ENCODE data around the gene RPL22L1. TPM values are rescaled to one million over a fixed set of nuclear protein-coding genes. Genes with fewer than 3 reads are reported as not detected.

The RPL22L1 gene
- polyA plus RNA-seq, 1 donor from 2014 or later = 86.6 TPM

DNA sequence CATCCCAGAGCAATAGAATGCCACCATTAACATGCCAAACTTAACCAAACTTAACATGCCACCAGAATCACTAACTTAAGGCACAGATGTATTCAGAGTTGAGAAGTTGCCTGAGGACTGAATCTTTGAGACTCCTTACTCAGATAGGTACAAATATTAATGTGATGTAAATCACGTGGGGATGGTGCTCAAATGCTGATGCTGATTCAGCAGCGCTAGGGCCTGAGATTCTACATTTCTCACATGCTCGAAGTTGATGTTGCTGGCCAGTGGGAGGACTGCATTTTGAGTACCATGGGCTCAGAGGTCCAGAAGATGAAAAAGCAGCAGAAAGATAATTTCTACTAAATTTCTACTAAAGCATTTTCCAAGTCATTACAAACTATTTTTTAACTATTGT is 54.1 kb downstream of the RPL22L1 start:
- no peaks in the 10 kb centered on the region for H3K9me3 ChIP-seq (ENCODE audit: low read length)
- H3F3A ChIP-seq (ENCODE audit: insufficient read depth, low read length, poor library complexity, severe bottlenecking) = no peaks in the 10 kb centered on the region
- H3K4me3 ChIP-seq (ENCODE audit: low read length) = no peak overlapping the region
- TF ChIP-seq EZH2 (IDR thresholded peaks at IDR 0.05; ENCODE audit: borderline replicate concordance, insufficient read depth, low read length, poor library complexity, severe bottlenecking) (no peak), SMC3 (conservative IDR thresholded peaks at IDR 0.05; ENCODE audit: poor library complexity) (no peak), MXI1 (conservative IDR thresholded peaks at IDR 0.05; ENCODE audit: poor library complexity, severe bottlenecking) (no peak), EP300 (conservative IDR thresholded peaks at IDR 0.05; ENCODE audit: poor library complexity, severe bottlenecking) (no peak)
- H3K27ac ChIP-seq (ENCODE audit: low read length) = no peak overlapping the region
- no peaks in the 10 kb centered on the region for H3K9me2 ChIP-seq (ENCODE audit: insufficient read depth, low read length)
- no peak overlapping the region for H3K9ac ChIP-seq (ENCODE audit: low read length)
- H3K36me3 ChIP-seq (ENCODE audit: insufficient read depth, low read length) = no peaks in the 10 kb centered on the region
- H2AFZ ChIP-seq (ENCODE audit: low read depth, low read length) = no peak overlapping the region
- no peaks in the 10 kb centered on the region for H4K20me1 ChIP-seq (ENCODE audit: insufficient read depth)
- no peaks in the 10 kb centered on the region for H3K79me2 ChIP-seq (replicated peaks; ENCODE audit: insufficient read depth, low read length)
- no peaks in the 10 kb centered on the region for H3K27me3 ChIP-seq (ENCODE audit: insufficient read depth, low read depth, low read length)
- no peak overlapping the region for H3K4me2 ChIP-seq (ENCODE audit: low read length)

- Histone ChIP-seq H3K4me2 (ENCODE audit: low read length) (no peak overlapping the region), H3K9ac (ENCODE audit: low read length) (no peak overlapping the region), H3K36me3 (ENCODE audit: insufficient read depth, low read length) (no peaks in the 10 kb centered on the region), H3K4me3 (ENCODE audit: low read length) (no peak overlapping the region), H3K79me2 (replicated peaks; ENCODE audit: insufficient read depth, low read length) (no peaks in the 10 kb centered on the region), H3K27me3 (ENCODE audit: insufficient read depth, low read depth, low read length) (no peaks in the 10 kb centered on the region), H4K20me1 (ENCODE audit: insufficient read depth) (no peaks in the 10 kb centered on the region), H3K9me2 (ENCODE audit: insufficient read depth, low read length) (no peaks in the 10 kb centered on the region), H3K27ac (ENCODE audit: low read length) (no peak overlapping the region), H3K9me3 (ENCODE audit: low read length) (no peaks in the 10 kb centered on the region), H3F3A (ENCODE audit: insufficient read depth, low read length, poor library complexity, severe bottlenecking) (no peaks in the 10 kb centered on the region), H2AFZ (ENCODE audit: low read depth, low read length) (no peak overlapping the region)
- TF ChIP-seq CTCF (IDR thresholded peaks at IDR 0.05; ENCODE audit: poor library complexity, severe bottlenecking) (no peak), REST (IDR thresholded peaks at IDR 0.05; ENCODE audit: borderline replicate concordance) (no peak), POLR2AphosphoS5 (IDR thresholded peaks at IDR 0.05) (no peak)
Measured at GRCh38 chr3:170815340-170815739, 54.7 kb downstream of the RPL22L1 start.

Other genes with a start within 250 kb of the RPL22L1 start
- gene EIF5A2, start 38.4 kb upstream of the RPL22L1 start, polyA plus RNA-seq = 0.36 and 0.94 TPM in 2 replicates
- not detected in 2 replicates for gene SLC2A2, start 156.5 kb upstream of the RPL22L1 start, polyA plus RNA-seq

All from neural cell (in vitro differentiated cells).